Left ventricle myocardium inferior (tissue), 1 donor: Measurements from ENCODE around the gene SP6. TPM values are rescaled to one million over a fixed set of nuclear protein-coding genes. Genes with fewer than 3 reads are reported as not detected.

Experiments
- DNase-seq: peaks from one replicate; pipeline ENCODE4 v3.0.0-alpha.2; 2020
- H3K27ac ChIP-seq: fragments of 200-600 bp; replicated peaks from 2 replicates; pipeline ENCODE4 v1.8.0; 2021
- H3K27me3 ChIP-seq: fragments of 200-600 bp; 2 replicates; pipeline ENCODE4 v1.8.0; 2021; ENCODE audit warnings: low read depth
- H3K36me3 ChIP-seq: fragments of 200-600 bp; 2 replicates; pipeline ENCODE4 v1.8.0; 2021
- H3K4me1 ChIP-seq: fragments of 200-600 bp; 2 replicates; pipeline ENCODE4 v1.8.0; 2021
- H3K4me3 ChIP-seq: fragments of 200-600 bp; 2 replicates; pipeline ENCODE4 v1.8.0; 2021; ENCODE audit warnings: mild to moderate bottlenecking, moderate library complexity
- H3K9me3 ChIP-seq: fragments of 200-600 bp; replicated peaks from 2 replicates; pipeline ENCODE4 v1.8.0; 2021
- intact Hi-C: fragments of 100-400 bp; cut with micrococcal nuclease; formaldehyde crosslinking; loops from one replicate; pipeline ENCODE4 v1.11.0; 2022
- total RNA-seq: library from RNA; stranded (reverse); fragmentation: NEBNext Ultra II Directional; extraction: Animal tissue kit (Norgen Biotek cat#: 25700); gene quantifications from one replicate; pipeline ENCODE4 v1.2.1, GENCODE V29; 2021
- TF ChIP-seq, protein P1 (sequence below): fragments of 200-600 bp; IDR thresholded peaks from 2 replicates; pipeline ENCODE4 v1.8.0; 2021; ENCODE audit warnings: antibody characterized with exemption, mild to moderate bottlenecking, borderline replicate concordance
- donor health status: DM: no; HTN: yes; CAD: no; lungs with severe emphysema.

Gene SP6
- total RNA-seq, 1 donor from 2014 or later = 0.16 TPM

DNA sequence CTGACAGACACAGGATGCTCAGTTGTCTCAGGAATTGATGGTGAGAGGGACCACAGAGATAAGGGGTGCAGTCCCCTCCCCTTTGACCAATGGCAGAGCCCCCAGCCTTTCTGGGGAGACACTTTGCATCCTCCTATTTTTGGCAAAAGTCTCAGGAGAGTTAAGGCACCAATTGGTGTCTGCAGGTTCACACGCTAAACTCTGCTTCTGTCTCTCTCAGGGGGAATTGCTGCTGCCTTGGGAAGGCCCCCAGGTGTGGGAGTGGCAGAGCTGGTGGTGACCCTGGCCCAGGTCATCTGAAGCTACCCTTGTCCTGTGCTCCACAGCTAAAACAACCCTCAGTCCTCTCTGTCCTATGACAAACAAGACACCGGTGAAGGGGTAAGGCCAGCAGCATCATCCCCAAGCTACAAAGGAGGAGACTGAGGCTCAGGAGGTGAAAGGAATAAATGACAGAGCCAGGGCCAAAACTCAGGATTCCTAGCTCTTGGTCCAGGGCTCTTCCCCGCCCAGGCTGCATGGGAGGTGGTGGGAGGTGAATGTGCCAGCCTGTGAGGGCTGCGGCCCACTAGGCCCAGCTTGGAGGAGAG, 49.7 kb downstream of the SP6 start:
- H3K36me3 ChIP-seq = no peaks in the 10 kb centered on the region
- peaks cover 10% of the 10 kb centered on the region for H3K4me1 ChIP-seq
- intact Hi-C loops = no loop called here
- H3K4me3 ChIP-seq = no peak overlapping the region
- TF ChIP-seq, protein P1, sequence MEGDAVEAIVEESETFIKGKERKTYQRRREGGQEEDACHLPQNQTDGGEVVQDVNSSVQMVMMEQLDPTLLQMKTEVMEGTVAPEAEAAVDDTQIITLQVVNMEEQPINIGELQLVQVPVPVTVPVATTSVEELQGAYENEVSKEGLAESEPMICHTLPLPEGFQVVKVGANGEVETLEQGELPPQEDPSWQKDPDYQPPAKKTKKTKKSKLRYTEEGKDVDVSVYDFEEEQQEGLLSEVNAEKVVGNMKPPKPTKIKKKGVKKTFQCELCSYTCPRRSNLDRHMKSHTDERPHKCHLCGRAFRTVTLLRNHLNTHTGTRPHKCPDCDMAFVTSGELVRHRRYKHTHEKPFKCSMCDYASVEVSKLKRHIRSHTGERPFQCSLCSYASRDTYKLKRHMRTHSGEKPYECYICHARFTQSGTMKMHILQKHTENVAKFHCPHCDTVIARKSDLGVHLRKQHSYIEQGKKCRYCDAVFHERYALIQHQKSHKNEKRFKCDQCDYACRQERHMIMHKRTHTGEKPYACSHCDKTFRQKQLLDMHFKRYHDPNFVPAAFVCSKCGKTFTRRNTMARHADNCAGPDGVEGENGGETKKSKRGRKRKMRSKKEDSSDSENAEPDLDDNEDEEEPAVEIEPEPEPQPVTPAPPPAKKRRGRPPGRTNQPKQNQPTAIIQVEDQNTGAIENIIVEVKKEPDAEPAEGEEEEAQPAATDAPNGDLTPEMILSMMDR = no peak
- DNase-seq = no peak
- H3K9me3 ChIP-seq = no peaks in the 10 kb centered on the region
- no peak overlapping the region for H3K27ac ChIP-seq
- peaks cover 18% of the 10 kb centered on the region for H3K27me3 ChIP-seq

DNA sequence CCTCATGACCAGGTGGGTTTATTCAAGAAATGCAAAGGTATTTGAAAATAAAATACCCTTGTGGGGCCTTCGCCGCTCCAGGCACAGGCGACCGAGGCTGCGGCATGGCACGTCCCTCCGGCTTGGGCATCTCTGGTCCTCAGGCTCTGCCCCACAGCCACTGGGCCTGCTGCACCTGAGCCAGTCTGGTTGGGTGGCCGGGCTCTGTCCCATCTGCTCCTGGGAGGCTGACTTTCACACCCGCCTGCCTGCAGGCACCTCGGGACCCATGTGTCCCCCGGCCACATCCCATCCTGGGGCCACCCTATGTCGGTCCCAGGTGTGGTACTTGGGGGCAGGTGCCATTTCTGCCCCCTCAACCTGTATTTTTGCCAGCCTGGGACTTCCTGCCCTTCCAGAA, 50.3 kb downstream of the SP6 start:
- intact Hi-C loops = no loop called here
- no peaks in the 10 kb centered on the region for H3K36me3 ChIP-seq
- H3K9me3 ChIP-seq = no peaks in the 10 kb centered on the region
- peaks cover 22% of the 10 kb centered on the region for H3K27me3 ChIP-seq
- DNase-seq = no peak
- TF ChIP-seq, protein P1 = no peak
- H3K4me3 ChIP-seq = no peak overlapping the region
- no peak overlapping the region for H3K27ac ChIP-seq
- peaks cover 4% of the 10 kb centered on the region for H3K4me1 ChIP-seq

DNA sequence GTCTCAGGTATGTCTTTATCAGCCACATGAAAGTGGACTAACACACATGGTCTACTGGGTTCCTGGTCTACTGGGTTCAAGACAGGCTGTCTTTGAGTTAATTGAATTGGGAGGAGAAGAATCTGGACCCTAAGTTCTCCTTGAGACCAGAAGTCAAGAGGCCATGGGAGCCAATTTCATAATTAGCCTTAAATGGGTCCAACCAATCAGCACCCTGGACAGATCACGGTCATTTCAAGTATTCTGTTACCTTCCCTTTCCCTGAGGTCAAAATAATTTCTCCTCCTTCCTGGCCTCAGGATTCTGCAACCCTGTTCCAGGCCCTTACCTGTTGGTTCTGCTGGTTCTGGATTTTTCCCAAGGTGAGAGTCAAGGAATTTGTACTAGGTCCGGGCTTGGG, 53.2 kb downstream of the SP6 start:
- intact Hi-C loops = no loop called here
- H3K27me3 ChIP-seq = peaks cover 51% of the 10 kb centered on the region
- H3K4me1 ChIP-seq = no peaks in the 10 kb centered on the region
- TF ChIP-seq, protein P1 = no peak
- DNase-seq = no peak
- no peaks in the 10 kb centered on the region for H3K9me3 ChIP-seq
- H3K36me3 ChIP-seq = no peaks in the 10 kb centered on the region
- H3K27ac ChIP-seq = no peak overlapping the region
- no peak overlapping the region for H3K4me3 ChIP-seq

Other genes starting within 250 kb of the SP6 start
- gene KPNB1, start 201.2 kb downstream of the SP6 start, total RNA-seq = 173 TPM
- 14.8 TPM for gene TBKBP1, start 157.0 kb downstream of the SP6 start, total RNA-seq
- gene TBX21, start 117.9 kb downstream of the SP6 start, total RNA-seq = 0.25 TPM
- 4.4 TPM for gene OSBPL7, start 29.4 kb downstream of the SP6 start, total RNA-seq
- 60.5 TPM for gene MRPL10, start 19.6 kb downstream of the SP6 start, total RNA-seq
- 0.63 TPM for gene LRRC46, start 19.5 kb downstream of the SP6 start, total RNA-seq
- gene SCRN2, start 9.9 kb downstream of the SP6 start, total RNA-seq = 27.1 TPM
- gene SP2, start 45.1 kb upstream of the SP6 start, total RNA-seq = 13.9 TPM
- 25.3 TPM for gene PNPO, start 90.4 kb upstream of the SP6 start, total RNA-seq
- 0.14 TPM for gene PRR15L, start 106.7 kb upstream of the SP6 start, total RNA-seq
- 50.1 TPM for gene CDK5RAP3, start 120.0 kb upstream of the SP6 start, total RNA-seq
- gene COPZ2, start 186.6 kb upstream of the SP6 start, total RNA-seq = 50.6 TPM
- 895 TPM for gene NFE2L1, start 197.2 kb upstream of the SP6 start, total RNA-seq